ENCODE data around the gene WASF3. TPM values are rescaled to one million over a fixed set of nuclear protein-coding genes. Genes with fewer than 3 reads are reported as not detected.
"Not testable (repeated sequence)": the region's sequence is repeated elsewhere in the genome, so short reads cannot be mapped to it uniquely, and the experiment has no call there.

The WASF3 gene
- total RNA-seq, 2 donors from 2014 or later: 16.1 to 17.8 TPM

DNA sequence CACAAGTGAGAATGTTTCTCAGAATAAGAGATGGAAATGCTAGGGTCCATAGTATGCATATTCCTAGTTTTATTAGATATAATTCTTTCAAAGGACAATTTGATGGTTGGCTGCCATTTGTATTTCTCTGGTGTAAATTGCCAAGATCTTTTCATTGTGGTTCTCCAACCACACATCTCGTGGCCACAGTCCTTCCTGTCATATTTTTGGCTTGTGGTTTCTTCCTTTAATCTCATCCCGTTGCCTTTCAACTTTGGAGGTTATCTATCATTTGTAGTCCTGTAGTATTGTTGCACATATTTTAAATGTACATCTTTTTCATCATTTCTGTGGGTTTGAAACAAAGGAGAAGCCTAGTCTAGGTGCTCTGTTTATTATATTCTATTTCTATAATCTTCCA, 61.2 kb downstream of the WASF3 start:
- DNase-seq: no peak
- intact Hi-C loops (cut with DNase I): no loop called here
- no peak for ATAC-seq

GRCh38 chr13:26619358-26619757, 61.9 kb downstream of the WASF3 start:
- intact Hi-C loops (cut with DNase I): no loop called here
- DNase-seq: no peak
- ATAC-seq: no peak

GRCh38 chr13:26621731-26622401, 64.4 kb downstream of the WASF3 start:
- no peak for ATAC-seq
- no peak for DNase-seq
- intact Hi-C loops (cut with DNase I): no loop called here

DNA sequence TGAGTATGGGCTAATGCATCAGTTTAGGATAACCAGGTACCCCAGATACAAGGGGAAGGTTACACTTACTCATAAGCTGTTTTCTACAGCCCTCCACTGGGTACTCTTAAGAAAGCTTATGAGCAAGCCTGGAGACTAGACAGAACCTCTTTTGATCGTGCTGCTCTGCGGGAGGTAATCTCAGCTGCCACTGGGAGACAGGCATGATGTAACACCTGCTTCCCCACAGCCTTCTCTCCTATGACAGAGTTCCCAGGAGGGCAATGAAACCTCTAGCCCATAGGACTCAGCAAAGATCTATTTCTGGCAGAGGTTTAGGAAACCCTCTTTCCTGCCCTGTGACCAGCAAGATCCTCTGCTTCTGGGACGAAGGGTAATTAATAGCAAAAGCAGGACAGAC, 65.6 kb downstream of the WASF3 start:
- no peak for ATAC-seq
- DNase-seq: no peak
- intact Hi-C loops (cut with DNase I): no loop called here

GRCh38 chr13:26624572-26624971, 67.1 kb downstream of the WASF3 start:
- ATAC-seq (no peak), DNase-seq (no peak)

DNA sequence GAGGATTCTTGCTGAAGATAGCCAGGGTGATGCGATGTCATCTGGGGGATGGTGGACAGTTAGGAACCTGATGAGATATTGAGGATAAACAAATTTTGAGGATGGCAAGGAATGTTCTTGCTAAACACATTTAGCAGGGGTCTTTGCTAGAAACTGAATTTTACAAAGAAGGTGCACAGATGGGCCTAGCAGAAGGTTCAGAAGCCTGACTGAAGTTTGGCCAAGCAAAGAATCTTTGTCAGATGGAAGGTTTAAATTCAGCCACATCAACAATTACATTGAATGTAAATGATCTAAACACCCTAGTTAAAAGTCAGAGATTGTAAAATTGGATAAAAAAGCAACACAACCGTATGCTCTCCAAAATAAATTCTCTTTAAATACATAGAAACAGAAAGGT, 68.8 kb downstream of the WASF3 start:
- ATAC-seq: no peak
- intact Hi-C loops (cut with DNase I): no loop called here
- DNase-seq: no peak

More at GRCh38 chr13:26624572-26624971, 67.1 kb downstream of the WASF3 start:
- intact Hi-C loops (cut with DNase I): no loop called here

GRCh38 chr13:26628706-26629105, 71.2 kb downstream of the WASF3 start:
- DNase-seq: no peak
- ATAC-seq: peak in 1 of 2 donors; percentile 38
- intact Hi-C loops (cut with DNase I): no loop called here

DNA sequence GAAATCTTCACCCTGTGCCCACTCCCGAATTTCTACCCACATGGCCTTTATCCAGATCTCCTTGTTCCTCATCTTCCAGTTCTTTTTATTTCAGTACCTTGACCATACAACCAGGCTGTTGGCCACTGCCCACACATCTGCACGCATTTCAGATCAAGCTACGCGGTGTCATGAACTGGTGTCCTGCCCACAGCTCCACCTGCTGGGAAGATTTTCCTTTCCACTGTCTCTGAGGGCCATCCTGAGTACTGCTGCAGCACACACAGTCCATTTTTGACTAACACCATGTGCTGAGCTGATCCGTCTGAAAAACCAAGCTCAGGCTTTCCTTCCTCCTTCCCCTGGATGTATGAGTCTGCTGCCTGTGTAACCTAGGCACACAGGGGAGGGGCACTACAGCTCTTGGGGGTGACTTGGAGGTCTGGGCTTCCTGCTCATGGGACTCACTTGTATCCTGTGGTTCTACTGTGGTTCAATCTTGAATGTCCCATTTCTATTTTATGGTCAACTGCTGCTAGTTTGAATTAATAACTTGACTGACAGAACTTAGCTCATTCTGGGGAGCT, 71.9 kb downstream of the WASF3 start:
- intact Hi-C loops (cut with DNase I): no loop called here
- DNase-seq (no peak), ATAC-seq (no peak)

DNA sequence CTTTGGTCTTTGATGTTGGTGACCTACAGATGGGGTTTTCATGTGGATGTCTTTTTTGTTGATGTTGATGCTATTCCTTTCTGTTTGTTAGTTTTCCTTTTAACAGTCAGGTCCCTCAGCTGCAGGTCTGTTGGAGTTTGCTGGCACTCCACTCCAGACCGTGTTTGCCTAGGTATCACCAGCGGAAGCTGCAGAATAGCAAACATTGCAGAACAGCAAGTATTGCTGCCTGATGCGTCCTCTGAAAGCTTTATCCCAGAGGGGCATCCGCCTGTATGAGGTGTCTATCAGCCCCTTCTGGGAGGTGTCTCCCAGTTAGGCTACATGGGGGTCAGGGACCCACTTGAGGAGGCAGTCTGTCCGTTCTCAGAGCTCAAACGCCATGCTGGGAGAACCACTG, 78.2 kb downstream of the WASF3 start:
- intact Hi-C loops (cut with DNase I); DNase-seq; ATAC-seq: not testable (repeated sequence)

DNA sequence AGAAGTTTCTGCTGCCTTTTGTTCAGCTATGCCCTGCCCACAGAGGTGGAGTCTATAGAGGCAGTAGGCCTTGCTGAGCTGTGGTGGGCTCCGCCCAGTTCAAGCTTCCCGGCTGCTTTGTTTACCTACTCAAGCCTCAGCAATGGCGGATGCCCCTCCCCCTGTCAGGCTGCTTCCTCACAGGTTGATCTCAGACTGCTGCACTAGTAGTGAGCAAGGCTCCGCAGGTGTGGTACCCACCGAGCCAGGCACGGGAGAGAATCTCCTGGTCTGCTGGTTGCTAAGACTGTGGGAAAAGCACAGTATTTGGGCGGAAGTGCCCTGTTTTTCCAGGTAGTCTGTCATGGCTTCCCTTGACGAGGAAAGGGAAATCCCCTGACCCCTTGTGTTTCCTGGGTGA, 78.6 kb downstream of the WASF3 start:
- intact Hi-C loops (cut with DNase I); DNase-seq; ATAC-seq: not testable (repeated sequence)

DNA sequence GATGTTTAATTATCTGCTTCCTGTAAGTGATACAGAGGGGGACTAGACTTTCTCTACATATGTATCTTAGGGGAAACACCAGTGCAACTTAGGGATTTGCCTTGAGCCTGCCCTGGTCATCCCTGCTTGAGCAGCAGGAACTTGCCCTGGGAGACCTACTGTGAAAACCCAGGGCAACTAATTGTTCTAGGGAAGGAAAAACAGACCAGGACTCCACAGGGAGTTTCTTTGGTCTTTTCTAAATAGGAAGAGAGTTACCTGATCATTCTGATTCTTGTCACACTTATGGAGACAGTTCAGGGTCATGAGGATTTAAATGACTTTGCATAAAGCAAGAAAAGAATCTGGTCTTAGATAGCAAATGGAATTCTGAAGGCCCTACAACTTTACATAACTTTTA, 89.1 kb downstream of the WASF3 start:
- DNase-seq (no peak), ATAC-seq (no peak)
- intact Hi-C loops (cut with DNase I): no loop called here

DNA sequence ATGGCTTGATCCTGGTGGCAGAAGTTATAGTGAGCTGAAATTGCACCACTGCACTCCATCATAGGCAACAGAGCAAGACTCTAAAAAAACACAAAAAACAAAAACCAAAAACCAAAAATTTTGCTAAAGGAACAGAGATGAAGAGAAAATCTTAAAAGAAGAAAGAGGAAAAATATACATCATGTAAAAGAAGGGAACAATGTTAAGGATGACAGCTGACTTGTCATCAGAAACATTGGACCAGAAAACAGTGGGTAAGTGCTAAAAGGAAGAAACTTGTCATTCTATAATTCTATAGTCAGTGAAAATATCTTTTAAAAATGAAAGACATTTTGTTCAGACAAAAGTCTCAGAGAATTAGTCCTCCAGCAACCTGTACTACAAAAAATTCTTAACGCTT, 93.8 kb downstream of the WASF3 start:
- DNase-seq (no peak), ATAC-seq (no peak)
- intact Hi-C loops (cut with DNase I): no loop called here

- ATAC-seq (no peak), DNase-seq (no peak)
- intact Hi-C loops (cut with DNase I): no loop called here
Observed at GRCh38 chr13:26653310-26653709, 95.8 kb downstream of the WASF3 start.

DNA sequence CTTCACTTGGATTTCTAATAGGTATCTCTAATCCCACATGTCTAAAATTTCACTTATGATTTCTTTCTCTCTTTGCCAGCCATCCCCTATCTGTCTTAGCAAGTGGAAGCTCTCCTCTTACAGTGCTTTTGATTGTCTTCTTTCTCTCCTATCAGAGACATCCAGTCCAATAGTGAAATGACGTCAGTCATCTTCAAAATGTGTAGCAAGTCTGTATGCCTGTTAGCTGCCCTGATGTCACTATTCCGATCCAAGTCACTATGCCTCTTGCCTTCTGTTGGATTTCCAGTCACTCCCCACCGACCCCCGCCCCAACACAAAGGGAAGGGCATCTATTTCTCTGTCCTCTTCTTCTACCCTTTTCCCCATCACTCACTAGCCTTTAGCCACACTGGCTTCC, 96.4 kb downstream of the WASF3 start:
- ATAC-seq (no peak), DNase-seq (no peak)
- intact Hi-C loops (cut with DNase I): no loop called here

DNA sequence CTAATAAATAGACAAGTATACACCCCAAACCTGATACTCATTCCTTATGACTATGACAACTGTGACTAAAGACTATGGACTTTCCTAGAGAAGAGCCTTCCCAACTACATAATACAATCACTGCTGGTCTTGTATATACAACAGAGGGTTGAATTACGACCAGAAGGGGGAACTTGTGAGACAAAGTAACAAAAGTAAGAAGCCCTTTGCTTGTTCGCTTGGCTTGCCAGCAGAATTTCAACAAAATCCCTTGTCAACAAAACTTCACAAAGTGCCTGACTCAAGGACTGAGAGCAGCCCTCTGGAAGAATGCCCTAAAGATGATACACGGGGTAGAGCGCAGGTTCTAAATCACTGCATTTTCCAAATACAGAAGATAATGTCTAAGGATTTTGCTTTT, 99.4 kb downstream of the WASF3 start:
- intact Hi-C loops (cut with DNase I): no loop called here
- ATAC-seq: peak; percentile 24 to 72
- no peak for DNase-seq

- no peak for DNase-seq
- intact Hi-C loops (cut with DNase I): no loop called here
- peak; percentile 65 to 82 for ATAC-seq
Observed at GRCh38 chr13:26658448-26659385, 101.2 kb downstream of the WASF3 start.

- intact Hi-C loops (cut with DNase I): no loop called here
- ATAC-seq (no peak), DNase-seq (no peak)
Observed at GRCh38 chr13:26660185-26660584, 102.7 kb downstream of the WASF3 start.

GRCh38 chr13:26660766-26661165, 103.3 kb downstream of the WASF3 start:
- no peak for ATAC-seq
- intact Hi-C loops (cut with DNase I): no loop called here
- no peak for DNase-seq

DNA sequence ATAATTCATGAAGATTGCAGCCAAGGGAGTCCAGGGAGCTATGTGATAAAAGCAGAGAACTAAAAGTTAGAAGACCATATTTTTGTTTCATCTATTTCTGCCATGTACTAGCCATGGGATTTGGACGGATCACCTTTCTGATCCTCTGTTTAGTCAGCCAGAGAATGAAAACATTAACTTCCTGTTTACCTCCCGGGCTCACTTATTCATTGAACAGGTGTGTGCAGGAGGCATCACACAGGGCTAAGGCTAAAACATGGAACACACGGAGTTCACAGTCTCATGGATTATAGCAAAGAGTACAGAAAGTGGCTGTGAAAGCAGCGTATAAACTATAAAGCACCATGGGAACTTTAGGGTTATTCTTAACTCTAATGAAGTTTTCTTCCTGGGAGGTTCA, 106.3 kb downstream of the WASF3 start:
- ATAC-seq (peak in 1 of 2 donors; percentile 37), DNase-seq (no peak)
- intact Hi-C loops (cut with DNase I): no loop called here

- intact Hi-C loops (cut with DNase I): no loop called here
- DNase-seq: no peak
- ATAC-seq: peak in 1 of 2 donors; percentile 68
Observed at GRCh38 chr13:26664286-26664685, 106.8 kb downstream of the WASF3 start.
